HG03139 (cell line): ENCODE measurements around the gene PIF1.

Experiments used
- ATAC-seq: cut with Tn5 transposase; IDR thresholded peaks from one replicate; pipeline ENCODE4 v1.9.1; 2021; ENCODE audit not compliant: unreplicated experiment

PIF1 gene, protein sequence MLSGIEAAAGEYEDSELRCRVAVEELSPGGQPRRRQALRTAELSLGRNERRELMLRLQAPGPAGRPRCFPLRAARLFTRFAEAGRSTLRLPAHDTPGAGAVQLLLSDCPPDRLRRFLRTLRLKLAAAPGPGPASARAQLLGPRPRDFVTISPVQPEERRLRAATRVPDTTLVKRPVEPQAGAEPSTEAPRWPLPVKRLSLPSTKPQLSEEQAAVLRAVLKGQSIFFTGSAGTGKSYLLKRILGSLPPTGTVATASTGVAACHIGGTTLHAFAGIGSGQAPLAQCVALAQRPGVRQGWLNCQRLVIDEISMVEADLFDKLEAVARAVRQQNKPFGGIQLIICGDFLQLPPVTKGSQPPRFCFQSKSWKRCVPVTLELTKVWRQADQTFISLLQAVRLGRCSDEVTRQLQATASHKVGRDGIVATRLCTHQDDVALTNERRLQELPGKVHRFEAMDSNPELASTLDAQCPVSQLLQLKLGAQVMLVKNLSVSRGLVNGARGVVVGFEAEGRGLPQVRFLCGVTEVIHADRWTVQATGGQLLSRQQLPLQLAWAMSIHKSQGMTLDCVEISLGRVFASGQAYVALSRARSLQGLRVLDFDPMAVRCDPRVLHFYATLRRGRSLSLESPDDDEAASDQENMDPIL

GRCh38 chr15:64825431-64826294 is at the start of gene PIF1:
Gene PIF1, minus strand, starts transcription at chr15:64825647. Its CDS starts 1,312 bp downstream, at chr15:64824335.
- peak; percentile 80 for ATAC-seq

- no peak for ATAC-seq
Observed at GRCh38 chr15:64870353-64870752, 44.9 kb upstream of the PIF1 start.

DNA sequence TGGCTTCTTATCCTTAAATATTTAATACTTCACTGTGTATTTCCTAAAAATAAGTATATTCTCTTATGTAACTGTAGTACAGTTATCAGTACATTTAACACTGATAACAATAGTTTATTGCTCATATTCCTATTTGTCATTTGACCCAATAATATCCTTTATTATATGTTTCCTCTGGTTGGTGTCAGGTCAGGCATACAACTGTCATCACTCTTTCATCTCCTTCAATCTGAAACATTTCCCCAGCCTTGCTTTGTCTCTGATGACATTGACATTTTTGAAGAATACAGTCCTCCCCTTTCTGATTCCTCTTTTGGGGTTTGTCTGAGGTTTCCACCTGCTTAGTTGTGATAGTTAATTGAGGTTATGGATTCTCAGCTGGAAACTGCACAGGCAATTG is 44.1 kb upstream of the PIF1 start:
- no peak for ATAC-seq

- ATAC-seq = no peak
Observed at GRCh38 chr15:64865998-64866520, 40.6 kb upstream of the PIF1 start.

GRCh38 chr15:64865126-64865997 is 39.9 kb upstream of the PIF1 start:
- ATAC-seq = no peak

- no peak for ATAC-seq
Observed at GRCh38 chr15:64864068-64864467, 38.6 kb upstream of the PIF1 start.

DNA sequence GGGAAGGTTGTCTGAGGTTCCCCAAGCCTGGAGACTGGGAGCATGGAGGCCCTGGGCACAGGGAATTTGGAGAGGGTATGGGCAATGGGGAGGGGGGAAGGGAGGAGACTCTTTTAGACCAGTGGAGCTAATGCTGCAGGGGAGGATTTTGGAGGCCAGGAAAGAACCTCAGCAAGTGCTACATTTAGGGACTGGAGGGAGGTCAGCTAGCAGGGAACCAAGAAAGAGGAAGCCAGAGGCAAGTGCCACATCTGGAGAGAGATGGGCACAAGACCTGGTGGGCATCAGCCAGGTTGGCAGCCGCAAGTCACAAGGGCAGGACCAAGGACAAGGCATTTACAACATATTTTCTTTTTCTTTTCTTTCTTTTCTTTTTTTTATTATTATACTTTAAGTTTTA is 37.0 kb upstream of the PIF1 start:
- no peak for ATAC-seq

GRCh38 chr15:64861960-64862359 is 36.5 kb upstream of the PIF1 start:
- no peak for ATAC-seq

DNA sequence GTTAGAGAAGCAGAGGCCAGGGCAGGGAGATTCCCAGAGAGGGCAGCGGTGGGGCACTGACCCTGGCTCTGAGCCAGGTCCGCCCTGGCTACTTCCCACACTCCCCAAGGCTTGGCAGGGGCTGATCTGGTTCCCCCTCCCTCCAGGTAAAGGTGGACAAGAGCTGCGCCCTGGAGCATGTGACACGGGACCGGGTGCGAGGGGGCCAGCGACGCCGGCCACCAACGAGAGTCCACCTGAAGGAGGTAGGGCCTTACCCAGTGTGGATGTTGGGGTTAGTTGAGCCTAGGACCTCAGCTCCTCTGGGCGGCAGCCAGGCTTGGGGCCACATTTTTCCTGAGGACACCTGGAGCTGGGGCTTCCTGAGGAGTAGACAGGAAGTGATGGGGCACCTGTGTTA is 35.9 kb upstream of the PIF1 start:
- no peak for ATAC-seq

GRCh38 chr15:64859226-64859625 is 33.8 kb upstream of the PIF1 start:
- no peak for ATAC-seq

DNA sequence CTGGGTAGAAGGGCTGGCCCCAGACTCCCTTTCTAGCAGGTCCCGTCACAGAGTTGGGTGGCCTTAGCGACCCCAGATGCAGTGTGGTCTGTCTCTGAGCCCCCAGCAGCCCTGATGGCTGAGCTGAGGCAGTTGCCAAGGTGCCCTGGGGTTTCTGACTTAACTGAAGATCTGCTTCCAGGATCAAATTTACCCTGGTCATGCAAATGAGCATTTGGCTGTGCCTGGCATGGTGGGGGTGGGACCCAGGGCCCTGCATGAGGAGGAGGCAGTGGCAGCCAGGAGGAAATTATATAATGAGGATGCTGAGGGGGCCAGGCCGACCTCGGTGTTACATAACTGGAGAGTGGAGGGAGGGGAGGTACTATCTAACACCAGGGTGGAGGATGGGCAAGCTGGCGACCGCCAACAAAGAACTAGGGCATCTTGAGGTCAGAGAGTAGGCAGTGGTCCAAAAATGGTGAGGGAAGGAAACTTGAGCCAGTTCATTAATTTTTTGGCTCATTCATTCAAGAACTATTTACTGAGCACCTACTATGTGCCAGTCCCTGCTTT is 32.7 kb upstream of the PIF1 start:
- no peak for ATAC-seq

DNA sequence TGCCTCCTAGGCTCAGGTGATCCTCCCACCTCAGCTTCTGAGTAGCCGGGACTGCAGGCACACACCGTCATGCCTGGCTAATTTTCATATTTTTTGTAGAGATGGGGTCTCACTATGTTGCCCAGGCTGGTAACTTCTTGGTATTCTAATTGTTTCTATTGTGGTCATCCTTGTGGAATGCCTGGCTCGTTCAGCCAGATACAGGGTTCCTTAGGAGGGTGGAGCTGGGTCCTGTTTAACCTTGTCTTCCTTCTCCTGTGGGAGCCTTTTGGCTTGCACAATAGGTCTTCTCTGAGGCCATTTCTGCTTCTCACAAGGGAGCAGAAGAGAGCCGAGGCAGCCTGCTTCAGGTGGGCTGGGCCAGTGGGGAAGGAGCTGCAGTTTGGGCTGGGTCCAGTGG is 32.0 kb upstream of the PIF1 start:
- no peak for ATAC-seq

DNA sequence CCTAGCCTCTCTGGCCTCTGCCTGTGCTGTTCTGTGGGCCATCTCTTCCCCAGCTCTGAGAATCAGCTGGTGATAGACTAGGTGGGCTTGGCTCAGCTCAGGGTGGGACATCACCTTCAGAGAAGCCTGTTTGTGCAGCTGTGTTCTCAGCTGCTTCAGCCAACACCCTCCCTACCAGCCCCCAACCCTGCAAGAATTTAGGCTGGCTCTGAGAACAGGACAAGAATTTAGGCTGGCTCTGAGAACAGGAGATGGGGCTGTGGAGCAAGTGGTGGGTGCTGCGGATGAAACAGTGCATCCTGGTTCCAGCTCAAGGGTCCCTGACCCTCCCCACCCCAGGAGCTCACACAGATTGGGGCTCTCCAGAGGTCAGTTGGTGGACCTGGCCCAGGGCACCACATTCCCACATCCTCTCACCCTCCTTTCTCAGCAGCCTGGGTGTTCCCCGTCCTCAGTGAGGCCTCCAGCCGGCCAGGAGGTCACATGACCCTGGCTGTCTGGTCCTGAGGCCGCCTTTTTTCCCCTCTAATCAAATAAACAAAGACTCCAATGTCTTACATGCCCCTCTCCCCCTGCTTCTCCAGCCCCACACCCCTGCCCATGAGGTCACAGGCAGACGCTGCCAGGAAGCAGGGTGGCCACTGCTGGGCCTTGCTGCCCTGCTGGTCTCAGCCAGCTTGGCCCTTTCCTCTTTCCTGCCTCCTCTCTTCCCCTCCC is 31.1 kb upstream of the PIF1 start:
- ATAC-seq = no peak

- no peak for ATAC-seq
Observed at GRCh38 chr15:64855205-64855975, 29.9 kb upstream of the PIF1 start.

DNA sequence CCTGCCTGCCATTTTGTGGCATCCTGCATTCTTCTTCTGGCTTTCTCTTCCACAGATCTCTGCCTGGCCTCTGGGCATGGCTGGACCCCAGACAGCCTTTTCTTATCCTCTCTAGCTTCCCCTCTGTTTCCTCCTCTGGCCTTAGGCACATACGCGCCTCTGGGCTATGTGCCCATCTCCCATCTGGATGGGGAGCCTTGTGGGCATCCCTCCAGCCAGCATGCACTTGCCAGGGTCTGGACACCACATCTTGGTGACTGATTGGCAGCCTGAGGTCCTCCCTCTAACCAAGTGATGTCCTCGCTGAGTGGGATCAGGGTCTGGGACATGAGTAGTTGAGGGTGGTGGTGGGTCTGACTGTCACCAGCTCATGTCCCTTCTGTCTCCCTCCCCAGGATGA is 29.1 kb upstream of the PIF1 start:
- no peak for ATAC-seq

GRCh38 chr15:64854041-64854440 is 28.6 kb upstream of the PIF1 start:
- ATAC-seq = no peak

GRCh38 chr15:64851503-64851840 is 26.0 kb upstream of the PIF1 start:
- no peak for ATAC-seq

DNA sequence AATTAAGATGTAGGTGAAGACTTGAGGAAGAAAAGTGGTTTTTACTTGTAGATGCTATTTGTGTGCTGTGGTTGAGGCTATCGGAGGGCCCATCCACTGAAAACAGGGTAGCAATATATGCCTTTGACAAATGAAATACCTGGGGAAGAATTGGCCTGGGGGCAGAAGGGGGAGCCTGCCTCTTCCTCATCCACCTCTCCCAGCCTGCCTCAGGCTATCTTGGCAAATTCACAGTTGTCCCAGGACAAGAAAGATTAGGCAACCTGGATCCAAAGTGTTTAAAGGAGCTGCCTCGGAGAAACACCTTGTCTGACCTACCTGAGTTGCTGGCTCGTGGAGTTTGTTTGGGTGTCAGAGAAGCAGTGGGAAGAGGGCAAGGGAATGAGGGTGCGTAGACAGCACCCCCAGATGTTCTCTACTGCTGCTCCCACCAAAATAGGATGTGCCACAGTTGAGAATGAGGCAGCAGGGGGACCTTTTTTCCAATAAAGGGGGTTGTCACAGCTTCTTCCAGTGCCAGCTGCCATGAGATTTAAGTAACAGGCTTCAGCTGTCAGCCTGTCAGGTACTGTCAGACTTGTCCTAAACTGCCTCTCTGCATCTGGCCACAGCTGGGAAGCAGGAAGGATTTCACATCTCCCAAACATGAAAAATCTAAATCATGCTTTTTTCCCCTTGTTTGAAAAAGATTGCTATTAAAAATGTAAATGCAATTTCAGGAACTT is 25.5 kb upstream of the PIF1 start:
- no peak for ATAC-seq
